CD4-positive, alpha-beta T cell treated with Interleukin-1 beta for 1 hour (primary cell): ENCODE data around the gene KRT6A.

Source experiments
- DNase-seq, 2 donors: peaks; one replicate each; pipeline ENCODE4 v3.0.0-alpha.2; 2020 to 2022

Gene KRT6A

GRCh38 chr12:52493172-52493571 lies at the start of gene KRT6A:
TSS of gene KRT6A (minus strand) at chr12:52493257. CDS start at chr12:52493188, 69 bp downstream.
- no peak for DNase-seq

GRCh38 chr12:52542157-52542556 lies 49.1 kb upstream of the KRT6A start:
- DNase-seq: no peak

- no peak for DNase-seq
Measured at GRCh38 chr12:52541709-52542108, 48.7 kb upstream of the KRT6A start.

GRCh38 chr12:52540531-52540930 lies 47.5 kb upstream of the KRT6A start:
- no peak for DNase-seq

- DNase-seq: no peak
Measured at GRCh38 chr12:52539821-52540173, 46.7 kb upstream of the KRT6A start.

- no peak for DNase-seq
Measured at GRCh38 chr12:52539083-52539820, 46.2 kb upstream of the KRT6A start.

GRCh38 chr12:52537101-52537500 lies 44.0 kb upstream of the KRT6A start:
- no peak for DNase-seq

GRCh38 chr12:52535574-52535973 lies 42.5 kb upstream of the KRT6A start:
- DNase-seq: no peak

- no peak for DNase-seq
Measured at GRCh38 chr12:52534482-52534881, 41.4 kb upstream of the KRT6A start.

- DNase-seq: no peak
Measured at GRCh38 chr12:52533686-52534470, 40.8 kb upstream of the KRT6A start.

GRCh38 chr12:52532636-52533035 lies 39.6 kb upstream of the KRT6A start:
- DNase-seq: no peak

GRCh38 chr12:52531566-52532300 lies 38.7 kb upstream of the KRT6A start:
- DNase-seq: peak in 1 of 2 donors; percentile 44

- DNase-seq: no peak
Measured at GRCh38 chr12:52530905-52531304, 37.8 kb upstream of the KRT6A start.

- no peak for DNase-seq
Measured at GRCh38 chr12:52530366-52530765, 37.3 kb upstream of the KRT6A start.

- DNase-seq: no peak
Measured at GRCh38 chr12:52529846-52530245, 36.8 kb upstream of the KRT6A start.

GRCh38 chr12:52529417-52529816 lies 36.4 kb upstream of the KRT6A start:
- no peak for DNase-seq

GRCh38 chr12:52528641-52529143 lies 35.6 kb upstream of the KRT6A start:
- DNase-seq: no peak

- no peak for DNase-seq
Measured at GRCh38 chr12:52527121-52527800, 34.2 kb upstream of the KRT6A start.

- DNase-seq: no peak
Measured at GRCh38 chr12:52526511-52526951, 33.5 kb upstream of the KRT6A start.

GRCh38 chr12:52525661-52526499 lies 32.8 kb upstream of the KRT6A start:
- no peak for DNase-seq

- DNase-seq: no peak
Measured at GRCh38 chr12:52524898-52525591, 32.0 kb upstream of the KRT6A start.
